ENCODE measurements around the gene PRMT7. TPM values are rescaled to one million over a fixed set of nuclear protein-coding genes. Genes with fewer than 3 reads are reported as not detected.

The PRMT7 gene
- total RNA-seq, 1 experiment from 2014 or later: 92.0 TPM

DNA sequence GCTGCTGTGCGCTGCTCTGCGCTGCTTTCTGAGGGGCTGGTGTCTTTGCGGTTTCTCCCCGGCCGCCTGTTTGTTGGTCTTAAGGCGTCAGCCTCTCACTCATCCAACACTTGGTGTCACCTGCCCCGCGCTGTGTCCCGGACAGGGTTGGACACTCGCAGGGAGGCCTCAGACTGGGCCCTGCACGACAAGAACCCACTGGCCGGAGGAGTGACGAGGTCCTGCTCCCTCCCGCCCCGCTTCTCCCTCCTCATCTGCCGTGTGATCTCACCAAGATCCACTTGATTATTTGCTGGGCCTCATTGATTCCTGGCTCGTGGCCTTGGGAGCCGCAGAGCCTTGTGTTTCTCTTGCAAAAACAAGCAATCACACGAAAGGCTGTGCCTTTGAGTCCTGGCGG, 56.6 kb downstream of the PRMT7 start:
- in situ Hi-C loops (cut with HindIII; ENCODE audit: low pct_unique_long_range_greater_than_20kb, low sequenced_read_pairs): no loop called here
- DNase-seq (ENCODE audit: low read depth): no peak

DNA sequence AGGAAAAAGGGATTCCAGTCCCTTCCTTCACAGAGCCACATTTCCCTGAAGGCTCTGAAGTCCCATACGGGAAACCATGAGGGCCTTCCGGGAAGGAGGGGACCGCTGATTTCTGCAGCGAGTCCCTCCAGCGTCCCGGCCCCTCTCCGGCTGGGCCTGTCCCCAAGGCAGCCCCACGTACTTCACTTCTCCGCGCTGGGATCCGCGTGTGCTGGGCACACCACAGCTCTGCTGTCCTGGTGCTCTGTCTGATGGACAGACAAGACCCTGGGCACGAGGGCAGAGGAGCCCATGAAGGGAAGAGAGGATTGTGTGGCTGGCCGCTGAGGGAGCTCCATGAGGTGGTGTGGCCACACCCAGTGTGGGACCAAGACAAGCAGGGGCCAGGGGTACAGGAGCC, 57.1 kb downstream of the PRMT7 start:
- in situ Hi-C loops (cut with HindIII; ENCODE audit: low pct_unique_long_range_greater_than_20kb, low sequenced_read_pairs): no loop called here
- no peak for DNase-seq (ENCODE audit: low read depth)

DNA sequence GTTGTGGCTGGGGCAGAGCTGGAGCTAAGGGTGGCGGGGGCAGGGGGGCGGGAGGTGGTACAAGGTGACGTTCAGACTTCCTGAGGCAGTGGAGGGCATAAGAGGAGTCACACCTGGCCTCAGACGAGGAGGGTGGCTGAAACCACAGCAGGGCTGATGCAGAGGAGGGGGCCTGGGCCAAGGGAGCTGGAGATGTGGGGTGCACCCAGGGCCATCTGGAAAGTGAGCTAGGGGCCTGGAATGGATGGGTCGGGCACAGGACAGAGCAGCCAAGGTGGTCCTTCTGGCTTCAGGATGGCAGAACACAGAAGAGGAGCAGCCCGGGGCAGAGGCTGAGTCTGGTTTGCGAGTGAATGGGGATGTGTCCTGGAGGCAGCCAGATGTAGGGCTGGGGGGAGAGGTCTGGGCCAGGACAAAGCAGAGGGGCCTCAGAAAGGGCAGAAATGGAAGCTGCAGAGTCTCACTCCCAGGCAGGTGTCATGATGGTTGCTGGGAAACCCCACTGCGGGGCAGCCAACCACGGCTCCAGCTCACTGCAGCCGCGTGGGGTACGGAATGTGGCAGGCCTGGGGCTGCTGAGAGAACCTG, 57.6 kb downstream of the PRMT7 start:
- in situ Hi-C loops (cut with HindIII; ENCODE audit: low pct_unique_long_range_greater_than_20kb, low sequenced_read_pairs): no loop called here
- DNase-seq (ENCODE audit: low read depth): no peak

DNA sequence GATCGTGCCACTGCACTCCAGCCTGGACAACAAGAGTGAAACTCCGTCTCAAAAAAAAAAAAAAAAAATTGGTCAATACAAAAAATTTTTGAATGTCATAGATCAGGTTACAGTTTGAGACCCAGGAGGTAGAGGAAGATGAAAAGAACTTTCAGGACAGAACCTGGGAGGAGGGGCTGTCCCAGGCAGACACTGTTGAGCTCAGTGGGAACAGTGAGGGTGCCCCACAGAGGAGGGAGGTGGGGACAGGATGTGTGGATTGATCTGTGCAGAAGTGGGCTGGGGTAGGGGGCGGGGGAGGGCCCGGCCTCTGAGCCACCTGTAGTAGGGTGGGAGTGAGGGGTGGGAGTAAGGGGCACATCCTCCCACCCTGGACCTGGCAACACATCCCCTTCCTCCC, 58.3 kb downstream of the PRMT7 start:
- in situ Hi-C loops (cut with HindIII; ENCODE audit: low pct_unique_long_range_greater_than_20kb, low sequenced_read_pairs): no loop called here
- no peak for DNase-seq (ENCODE audit: low read depth)

DNA sequence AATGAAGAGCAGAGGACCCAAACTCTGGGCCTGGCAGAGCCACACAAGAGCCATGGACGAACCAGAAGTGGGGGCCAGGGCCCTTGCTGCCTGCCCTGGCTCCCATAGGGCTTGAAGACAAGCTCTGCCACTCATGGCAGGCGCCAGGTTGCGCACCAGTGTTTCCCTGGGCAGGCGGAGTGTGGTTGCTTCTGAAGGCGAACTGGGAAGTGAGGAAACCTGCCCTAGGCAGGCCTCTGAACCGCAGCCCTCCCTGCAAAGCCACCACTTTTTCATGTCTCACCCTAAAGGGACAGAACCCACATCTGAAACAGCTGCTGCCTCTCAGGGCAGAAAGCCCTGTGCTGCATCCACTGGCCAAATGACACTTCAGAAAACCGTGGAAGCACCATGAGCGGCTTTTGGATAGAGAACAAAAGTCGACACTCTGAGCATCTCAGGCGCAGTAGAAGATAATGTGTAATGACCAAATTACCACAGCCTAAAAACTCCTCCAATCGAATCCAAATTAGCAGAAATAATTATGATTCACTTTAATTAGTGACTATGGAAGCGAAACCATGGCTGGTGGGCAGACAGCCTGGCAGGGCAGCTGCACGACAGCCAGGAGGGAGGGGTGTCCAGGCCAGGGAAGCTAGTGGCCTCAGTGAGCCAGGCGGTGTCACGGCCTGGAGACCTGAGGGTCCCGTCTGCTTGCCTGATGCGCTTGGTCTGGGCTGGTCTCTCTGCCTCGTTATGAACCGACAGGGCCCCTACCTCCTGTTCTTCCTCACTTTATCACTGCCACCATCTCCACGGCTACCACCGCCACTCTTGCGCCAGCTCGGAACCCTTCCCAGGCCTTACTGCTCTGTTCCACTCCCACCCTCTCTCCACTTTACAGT, 59.1 kb downstream of the PRMT7 start:
- in situ Hi-C loops (cut with HindIII; ENCODE audit: low pct_unique_long_range_greater_than_20kb, low sequenced_read_pairs): no loop called here
- DNase-seq (ENCODE audit: low read depth): no peak

DNA sequence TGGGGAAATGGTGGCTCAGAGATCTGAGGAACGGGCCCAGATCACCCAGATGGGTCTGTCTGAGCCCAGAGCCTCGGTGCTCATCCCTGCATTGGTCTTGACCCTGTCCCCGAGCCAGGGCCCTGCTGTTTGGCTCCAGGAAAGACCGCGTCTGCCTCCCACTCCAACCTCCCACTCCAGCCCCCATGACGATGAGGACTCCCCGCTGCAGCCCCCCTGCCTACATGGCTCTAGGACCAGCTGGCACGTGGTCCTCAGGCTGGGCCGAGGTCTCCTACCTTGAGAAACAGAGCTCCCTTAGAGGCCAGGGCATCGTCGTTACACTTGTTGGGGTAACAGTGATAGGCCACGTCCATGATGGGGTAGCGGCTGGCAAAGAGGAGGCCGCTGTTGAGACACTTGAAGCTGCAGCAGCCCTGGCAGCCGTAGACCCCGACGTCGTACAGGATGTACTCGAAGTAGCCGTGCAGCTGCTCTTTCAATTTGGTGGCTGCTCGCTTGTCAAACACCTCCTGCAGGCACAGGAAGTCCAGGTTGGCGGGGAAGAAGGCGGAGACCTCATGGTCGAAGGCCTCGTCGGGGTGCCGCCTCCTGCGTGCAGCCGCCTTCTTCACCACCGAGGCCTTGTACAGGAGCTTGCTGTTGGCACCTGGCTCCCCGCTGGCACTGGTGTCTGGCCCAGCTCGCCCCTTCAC, 59.9 kb downstream of the PRMT7 start:
- DNase-seq (ENCODE audit: low read depth): no peak
- in situ Hi-C loops (cut with HindIII; ENCODE audit: low pct_unique_long_range_greater_than_20kb, low sequenced_read_pairs): no loop called here

DNA sequence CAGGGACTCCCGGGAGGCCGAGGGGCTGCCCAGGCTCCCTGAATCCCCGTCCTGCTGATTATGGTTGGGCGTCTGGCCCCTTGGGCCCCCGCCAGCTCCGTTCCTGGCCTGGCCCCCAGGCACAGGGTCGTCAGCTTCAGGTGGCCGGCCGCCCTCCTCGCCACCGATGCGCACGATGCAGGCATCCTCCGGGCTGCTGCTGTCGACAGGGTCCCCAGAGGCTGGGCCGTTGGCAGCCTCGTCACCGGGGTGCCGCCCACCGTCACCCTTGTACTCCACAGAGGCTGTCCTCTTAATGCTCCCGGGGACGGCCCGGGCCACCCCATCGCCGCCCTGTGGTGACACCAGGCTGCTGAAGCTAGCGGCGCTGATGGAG, 60.4 kb downstream of the PRMT7 start:
- in situ Hi-C loops (cut with HindIII; ENCODE audit: low pct_unique_long_range_greater_than_20kb, low sequenced_read_pairs): no loop called here
- DNase-seq (ENCODE audit: low read depth): no peak

DNA sequence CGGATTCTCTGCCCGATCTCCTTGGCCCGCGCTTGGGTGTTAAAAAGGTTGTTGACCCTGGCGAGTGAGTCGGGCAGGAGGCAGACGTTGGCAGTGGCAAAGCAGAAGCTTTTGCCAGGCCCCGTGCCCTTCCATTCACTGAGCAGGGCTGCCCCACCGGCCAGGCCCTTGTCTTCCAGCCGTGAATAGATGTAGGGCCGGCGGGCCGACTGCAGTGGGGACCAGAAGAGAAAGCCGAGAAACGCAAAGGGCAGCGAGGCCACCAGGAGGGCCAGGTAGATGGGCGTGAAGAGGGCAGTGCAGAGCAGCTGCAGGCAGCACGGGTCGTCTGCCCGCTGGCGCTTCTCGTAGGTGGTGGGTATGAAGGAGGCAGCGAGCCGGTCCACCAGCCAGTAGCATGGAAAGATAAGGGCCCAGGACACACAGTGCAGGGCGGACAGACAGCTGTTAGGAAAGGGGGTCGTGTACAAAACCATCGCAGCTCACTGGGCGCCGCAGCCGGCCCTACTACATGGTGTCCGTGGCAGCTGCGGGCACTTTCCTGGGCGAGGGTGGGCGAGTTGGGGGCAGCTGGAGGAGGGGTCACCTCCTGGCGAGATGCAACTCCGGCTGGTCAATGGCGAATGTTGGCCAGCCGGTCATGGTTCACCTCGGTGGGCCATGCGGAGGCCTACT, 61.0 kb downstream of the PRMT7 start:
- in situ Hi-C loops (cut with HindIII; ENCODE audit: low pct_unique_long_range_greater_than_20kb, low sequenced_read_pairs): no loop called here
- DNase-seq (ENCODE audit: low read depth): no peak

DNA sequence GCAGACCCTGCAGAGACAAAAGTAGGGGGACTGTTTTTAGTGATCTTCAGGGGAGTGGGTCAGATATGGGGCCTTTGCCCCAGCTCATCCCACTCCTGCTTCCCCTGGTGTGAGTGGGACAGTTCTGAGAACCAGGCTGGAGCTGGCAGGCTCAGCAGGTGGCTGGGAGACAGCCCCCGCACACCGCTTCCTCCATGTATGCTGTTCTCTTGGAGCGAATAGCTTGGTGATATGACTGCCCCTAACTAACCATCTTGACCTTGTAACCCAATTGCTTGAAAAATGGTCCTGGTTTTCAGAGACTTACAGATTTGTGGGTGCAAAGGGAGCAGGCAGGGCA, 61.5 kb downstream of the PRMT7 start:
- in situ Hi-C loops (cut with HindIII; ENCODE audit: low pct_unique_long_range_greater_than_20kb, low sequenced_read_pairs): no loop called here
- no peak for DNase-seq (ENCODE audit: low read depth)

DNA sequence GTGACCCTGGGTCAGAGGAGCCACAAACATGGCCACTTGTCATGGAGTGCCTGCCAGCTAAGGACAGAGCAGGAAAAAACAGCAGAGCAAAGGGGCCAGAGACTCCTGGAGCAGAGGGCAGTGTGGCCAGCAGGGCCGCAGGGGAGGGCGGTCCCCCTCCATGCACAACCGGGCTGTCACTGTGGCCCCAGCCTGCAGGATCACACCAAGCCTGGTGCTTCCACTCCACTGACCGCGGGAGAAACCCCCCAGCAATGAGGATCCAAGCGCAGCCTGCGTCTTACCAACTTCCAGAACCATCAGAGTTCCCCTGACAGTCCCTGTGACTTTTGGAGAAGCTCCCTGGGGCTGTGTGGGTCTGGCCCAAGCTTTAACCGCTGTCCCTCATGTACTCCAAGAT, 62.0 kb downstream of the PRMT7 start:
- DNase-seq (ENCODE audit: low read depth): no peak
- in situ Hi-C loops (cut with HindIII; ENCODE audit: low pct_unique_long_range_greater_than_20kb, low sequenced_read_pairs): no loop called here

DNA sequence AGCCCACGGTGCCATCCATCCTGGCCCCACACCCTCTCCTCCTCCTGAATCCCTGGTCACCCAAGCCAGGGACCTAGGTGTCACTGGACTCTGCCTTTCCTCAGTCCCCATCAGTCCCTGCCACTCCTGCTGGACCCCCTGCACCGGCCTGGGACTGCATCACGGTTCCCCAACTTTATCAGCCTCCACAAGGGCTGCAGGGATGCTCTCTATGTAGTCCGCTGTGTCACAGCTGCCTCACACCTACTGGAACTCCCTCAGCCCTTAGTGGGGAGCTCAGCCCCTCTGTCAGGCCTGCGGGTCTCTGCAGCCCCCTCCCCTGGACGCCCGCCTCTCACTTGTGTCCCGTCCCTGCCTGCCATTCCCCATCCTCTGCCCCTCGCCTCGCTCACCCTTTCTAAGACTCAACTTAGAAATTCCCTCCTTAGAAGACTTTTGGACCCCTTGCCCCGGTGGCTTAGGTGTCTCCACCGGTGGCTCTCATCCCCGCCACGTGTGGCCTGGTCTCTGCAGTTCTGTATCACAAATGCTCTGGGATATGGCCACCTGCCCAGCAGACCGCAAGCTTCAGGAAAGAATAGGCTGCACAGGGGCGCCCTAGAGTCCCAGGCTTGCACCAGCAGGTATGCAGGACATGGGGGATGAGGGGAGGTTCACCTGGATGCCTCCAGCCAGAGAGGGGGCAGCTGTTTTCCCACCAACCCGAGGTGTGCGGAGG, 62.9 kb downstream of the PRMT7 start:
- no peak for DNase-seq (ENCODE audit: low read depth)
- in situ Hi-C loops (cut with HindIII; ENCODE audit: low pct_unique_long_range_greater_than_20kb, low sequenced_read_pairs): no loop called here

DNA sequence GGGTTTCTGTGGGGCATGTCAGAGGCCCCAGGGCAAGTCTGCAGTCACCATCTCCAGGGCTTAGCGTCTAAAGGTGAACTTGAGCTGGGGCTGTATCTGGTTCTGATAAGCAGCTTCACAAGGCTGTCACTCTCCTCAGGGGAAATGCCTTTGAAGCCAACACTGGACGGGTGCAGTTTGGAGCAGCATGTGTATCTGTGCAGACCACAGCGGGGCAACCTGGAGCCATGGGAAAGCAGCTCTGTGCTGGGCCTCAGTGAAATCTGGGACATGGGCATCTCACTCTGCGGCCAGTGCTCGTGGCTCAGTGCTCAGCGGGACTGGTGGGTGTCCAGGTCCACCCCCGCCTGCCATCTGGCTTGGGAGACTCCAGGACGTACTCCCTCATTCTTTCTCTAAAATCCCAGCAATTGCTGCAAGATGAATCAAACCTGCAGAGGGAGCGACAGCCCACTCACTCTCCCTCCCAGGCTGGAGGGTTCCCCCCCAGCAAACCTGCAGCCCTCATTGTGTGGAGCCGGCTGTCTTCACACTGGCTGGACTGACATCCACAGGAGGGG, 63.5 kb downstream of the PRMT7 start:
- DNase-seq (ENCODE audit: low read depth): no peak
- in situ Hi-C loops (cut with HindIII; ENCODE audit: low pct_unique_long_range_greater_than_20kb, low sequenced_read_pairs): no loop called here

DNA sequence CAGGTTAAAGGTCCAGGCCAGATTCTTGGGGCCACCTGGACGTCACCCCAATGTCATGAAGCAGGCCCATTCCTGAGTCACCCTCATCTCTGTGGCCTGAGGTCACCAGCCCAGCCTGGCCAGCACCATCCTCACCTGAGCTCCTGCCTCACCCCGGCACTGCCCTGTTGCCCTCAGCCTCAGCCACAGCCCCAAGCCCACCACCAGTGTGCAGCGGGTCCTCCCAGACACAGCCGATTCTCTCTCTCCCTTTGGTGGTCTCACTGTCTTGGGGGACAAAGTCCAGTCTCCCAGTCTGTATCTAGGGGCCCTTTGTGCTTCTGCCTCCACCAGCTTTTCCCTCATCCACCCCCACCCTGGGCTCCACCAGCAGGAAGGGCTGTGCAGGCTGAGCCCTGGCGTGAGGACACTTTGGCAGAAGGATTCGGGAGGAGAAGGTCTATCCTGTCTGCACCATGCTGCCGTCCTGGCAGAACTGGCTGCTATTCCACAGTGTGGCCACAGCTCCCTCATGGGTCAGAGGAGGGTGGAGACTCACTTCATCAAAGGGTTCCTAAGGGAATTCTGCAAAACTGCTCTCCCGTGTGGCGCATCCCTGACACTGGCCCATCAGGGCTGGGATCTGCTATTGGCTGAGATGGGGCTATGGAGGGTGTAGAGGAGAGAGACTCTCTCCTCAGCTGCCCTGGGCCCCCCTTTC, 64.3 kb downstream of the PRMT7 start:
- in situ Hi-C loops (cut with HindIII; ENCODE audit: low pct_unique_long_range_greater_than_20kb, low sequenced_read_pairs): no loop called here
- DNase-seq (ENCODE audit: low read depth): no peak

DNA sequence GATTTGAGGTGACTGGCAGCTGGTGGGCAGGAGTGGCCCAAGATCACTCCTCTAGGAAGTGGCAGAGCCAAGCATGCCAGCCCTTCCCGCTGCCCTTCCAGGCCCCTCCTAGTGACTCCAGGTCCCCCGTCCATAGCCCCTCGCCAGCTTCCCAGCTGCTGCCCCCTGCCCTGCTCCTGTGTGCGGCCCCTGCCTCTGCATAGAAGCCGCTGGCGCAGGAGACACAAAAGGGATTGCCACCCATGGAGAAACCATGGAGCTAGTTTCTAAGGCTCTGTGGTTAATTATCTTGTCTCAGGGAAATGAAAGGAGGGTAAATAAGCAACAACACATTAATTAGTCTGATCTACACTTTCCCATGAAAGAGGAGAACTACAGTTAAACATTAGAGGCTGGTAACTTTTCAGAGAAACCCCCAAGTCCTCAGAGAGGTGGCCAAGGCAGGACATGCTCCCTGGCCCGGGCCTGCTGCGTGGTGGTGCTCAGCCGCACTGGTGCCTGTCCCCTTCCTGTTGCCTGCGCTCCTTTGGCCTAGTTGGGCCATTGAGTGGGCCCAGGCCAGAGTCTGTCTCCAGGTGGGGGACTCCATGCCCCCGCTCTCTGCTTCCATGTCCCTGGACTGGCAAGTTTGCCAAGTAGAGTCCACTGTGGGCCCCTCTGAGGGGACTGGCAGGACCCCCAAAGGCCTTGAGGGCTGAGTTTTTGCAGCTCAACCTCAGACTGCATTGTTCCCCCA, 65.2 kb downstream of the PRMT7 start:
- in situ Hi-C loops (cut with HindIII; ENCODE audit: low pct_unique_long_range_greater_than_20kb, low sequenced_read_pairs): no loop called here
- DNase-seq (ENCODE audit: low read depth): no peak

DNA sequence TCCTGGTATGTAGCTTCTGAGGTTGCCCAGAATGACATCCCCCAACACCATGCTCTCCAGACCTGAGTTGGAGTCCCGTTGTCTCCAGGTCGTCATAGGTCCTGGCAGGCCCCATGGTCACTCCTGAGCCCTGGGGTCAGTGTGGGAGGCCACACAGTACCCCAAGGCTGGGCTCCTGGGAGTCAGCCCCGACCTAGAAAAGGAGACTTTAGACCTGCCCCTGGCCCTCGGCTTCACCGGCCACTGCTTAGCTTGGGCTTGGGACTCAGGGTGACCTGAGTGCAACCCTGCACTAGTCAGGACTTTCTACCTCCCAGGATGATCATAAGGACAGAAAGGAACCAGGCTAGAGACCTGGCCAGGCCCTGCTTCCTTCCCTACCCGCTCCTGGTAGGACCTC, 65.8 kb downstream of the PRMT7 start:
- in situ Hi-C loops (cut with HindIII; ENCODE audit: low pct_unique_long_range_greater_than_20kb, low sequenced_read_pairs): no loop called here
- DNase-seq (ENCODE audit: low read depth): no peak

DNA sequence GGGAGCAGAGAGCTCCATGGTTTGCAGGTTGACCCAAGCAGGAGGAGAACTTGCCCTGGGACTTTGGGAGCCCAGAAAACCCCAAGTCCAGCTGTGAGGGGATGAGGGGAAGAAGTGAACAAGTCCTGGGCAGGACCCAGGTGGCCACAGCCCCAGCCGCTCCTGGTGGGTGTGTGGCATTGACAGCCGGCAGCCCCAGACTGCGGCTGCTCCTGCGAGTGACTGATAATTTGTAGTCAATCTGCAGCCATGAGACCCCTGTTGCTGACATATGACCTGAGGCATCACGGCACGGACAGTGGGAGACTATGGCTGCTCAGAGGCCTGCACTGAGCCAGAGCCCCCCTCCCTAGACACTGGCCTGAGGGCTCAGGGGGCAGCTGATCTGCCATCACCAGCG, 66.4 kb downstream of the PRMT7 start:
- DNase-seq (ENCODE audit: low read depth): no peak
- in situ Hi-C loops (cut with HindIII; ENCODE audit: low pct_unique_long_range_greater_than_20kb, low sequenced_read_pairs): no loop called here
